GM12892 (cell line): ENCODE measurements around the gene DCHS2. TPM values are rescaled to one million over a fixed set of nuclear protein-coding genes. Genes with fewer than 3 reads are reported as not detected.
A peak's percentile ranks its signal among the peaks of the same experiment; 100 is the strongest.

ENCODE experiments used
- DNase-seq: peaks from one replicate; pipeline ENCODE4 v3.0.0; 2011; ENCODE audit not compliant: insufficient read length
- FAIRE-seq: peaks from 2 replicates; lab custom pipeline; 2011; peaks lifted over from hg19 to GRCh38; lab: Jason Lieb, UNC
- POLR2A ChIP-seq: IDR thresholded peaks from 2 replicates; pipeline ENCODE4 v1.6.1; 2011; ENCODE audit warnings: low read depth, low read length, control low read depth
- POLR2AphosphoS5 ChIP-seq: IDR thresholded peaks from 2 replicates; pipeline ENCODE4 v1.6.1; 2011; ENCODE audit warnings: low read depth, low read length, control low read depth
- TAF1 ChIP-seq: IDR thresholded peaks from 2 replicates; pipeline ENCODE4 v1.6.1; 2011; ENCODE audit warnings: low read depth, mild to moderate bottlenecking, control low read depth, low read length, borderline replicate concordance
- polyA plus RNA-seq: library from polyadenylated mRNA; unstranded; fragments of >200 nt; gene quantifications from one replicate; pipeline ENCODE4 v1.2.1, GENCODE V29; 2012; ENCODE audit warnings: missing spikeins, inconsistent platforms; ENCODE audit not compliant: missing spikeins

Gene DCHS2, protein sequence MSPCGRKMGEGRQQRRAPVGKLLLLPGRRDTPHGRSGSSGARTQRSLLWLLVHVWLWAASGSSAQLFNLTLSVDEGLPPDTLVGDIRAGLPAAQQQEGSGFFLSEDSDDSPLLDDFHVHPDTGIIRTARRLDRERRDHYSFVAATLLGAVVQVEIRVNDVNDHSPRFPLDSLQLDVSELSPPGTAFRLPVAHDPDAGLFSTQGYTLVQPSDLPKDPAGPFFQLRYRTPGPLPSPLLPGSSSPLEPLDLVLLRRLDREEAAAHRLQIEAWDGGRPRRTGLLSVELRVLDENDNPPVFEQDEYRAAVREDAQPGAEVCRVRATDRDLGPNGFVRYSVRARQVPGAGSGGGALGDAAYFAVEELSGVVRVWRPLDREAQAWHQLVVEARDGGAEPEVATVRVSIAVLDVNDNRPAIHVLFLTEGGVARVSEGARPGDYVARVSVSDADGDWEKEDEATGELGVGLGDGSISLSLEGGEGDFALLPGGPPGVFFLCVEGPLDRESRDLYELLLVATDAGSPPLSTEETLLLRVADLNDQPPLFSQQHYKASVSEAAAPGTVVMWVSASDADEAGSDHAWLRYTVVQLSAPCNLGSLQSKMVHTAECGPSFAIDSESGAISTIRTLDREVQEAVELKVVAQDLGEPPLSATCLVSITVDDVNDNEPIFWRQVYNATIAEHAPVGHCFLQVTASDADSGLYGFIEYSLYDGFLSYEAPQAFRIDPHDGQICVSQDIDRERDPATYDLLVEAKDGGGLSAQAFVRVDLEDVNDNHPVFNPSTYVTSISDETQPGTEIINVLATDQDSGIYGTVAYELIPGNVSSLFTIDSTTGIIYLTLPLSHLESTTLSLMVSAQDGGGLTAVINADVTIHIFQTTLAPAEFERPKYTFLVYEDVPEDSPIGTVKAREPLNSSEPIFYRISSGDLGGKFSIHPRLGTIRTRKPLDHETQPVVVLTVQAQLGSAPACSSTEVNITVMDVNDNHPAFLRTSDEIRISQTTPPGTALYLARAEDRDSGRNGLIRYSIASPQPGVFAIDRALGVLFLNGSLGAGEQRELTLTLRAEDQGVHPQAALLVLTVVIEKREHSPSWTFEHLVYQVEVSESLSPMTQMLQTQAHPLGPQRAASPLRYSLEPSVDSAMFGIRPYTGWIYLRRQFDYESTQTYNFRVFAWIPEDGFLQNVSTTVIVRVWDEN (N-terminal part only)
- 0.04 TPM for polyA plus RNA-seq

DNA sequence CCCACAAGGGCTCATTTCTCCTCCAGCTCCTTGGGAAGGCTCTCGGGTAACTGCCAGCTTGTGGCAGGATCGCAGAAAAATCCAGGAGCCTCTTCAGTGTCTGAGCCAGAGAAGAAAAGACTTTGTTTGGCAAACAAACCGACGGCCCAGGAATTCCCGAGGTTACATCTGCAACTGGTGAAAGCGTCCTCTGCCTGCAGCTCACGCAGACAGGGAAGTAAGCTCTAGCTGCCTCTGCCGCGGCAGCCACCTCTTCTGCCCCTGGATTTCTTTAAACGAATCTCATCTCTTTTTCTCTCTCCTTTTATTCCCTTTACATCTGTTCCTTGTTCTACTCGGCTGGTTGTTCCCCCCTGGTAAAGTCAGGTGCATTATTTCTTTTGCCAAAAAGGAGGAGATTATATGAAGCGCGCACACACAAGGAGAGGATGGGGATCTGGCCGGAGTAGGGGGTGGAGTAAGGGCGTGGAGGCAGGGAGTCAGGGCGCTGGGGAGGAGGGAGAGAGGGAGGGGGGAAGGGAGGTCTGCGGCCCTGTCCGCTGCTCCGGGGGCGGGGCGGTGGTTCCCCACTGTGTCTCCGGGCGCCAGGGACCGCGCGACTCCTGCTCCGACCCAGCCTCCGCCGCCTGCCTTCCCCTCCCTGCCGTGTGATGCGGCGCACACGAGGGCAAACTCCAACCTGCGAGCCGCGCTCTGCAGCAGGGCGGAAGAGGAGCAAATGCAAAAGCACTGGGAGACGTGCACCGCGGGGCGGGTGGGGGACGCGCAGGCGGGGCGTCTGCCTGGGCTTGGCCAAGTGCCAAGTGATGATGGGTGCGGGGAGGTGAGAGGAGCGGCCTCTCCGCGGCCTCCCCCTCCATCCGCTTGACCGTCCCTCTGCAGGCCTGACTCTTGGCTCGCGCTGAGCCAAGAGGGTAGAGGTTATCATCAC is at the start of gene DCHS2:
TSS of gene DCHS2 (minus strand) at position 459 of the 931 bp plus-strand sequence. CDS start at position 15, 444 bp downstream.
- TF ChIP-seq POLR2AphosphoS5, result no peak
- no peak for TF ChIP-seq TAF1
- no peak for TF ChIP-seq POLR2A
- FAIRE-seq (no peak), DNase-seq (peak; percentile 19)

DNA sequence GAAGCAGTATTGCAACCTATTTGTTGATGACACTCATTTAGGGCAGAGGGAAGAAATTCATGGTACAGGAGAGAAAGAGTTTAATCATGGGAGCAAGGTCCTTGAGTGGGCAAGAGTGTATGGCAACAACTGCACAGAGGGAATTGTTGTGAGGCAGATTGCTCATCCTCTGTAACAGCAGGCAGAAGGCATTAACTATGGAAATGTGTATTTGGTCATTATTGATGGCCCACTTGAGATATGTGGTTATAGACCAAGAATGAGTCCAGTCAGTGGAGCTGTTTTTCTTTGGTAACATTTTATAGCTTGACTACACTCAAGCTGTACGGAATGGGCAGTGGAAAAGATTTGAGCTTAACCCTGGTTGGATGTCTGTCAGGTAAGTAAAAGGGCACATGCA is 42.7 kb upstream of the DCHS2 start:
- FAIRE-seq (peak; percentile 5), DNase-seq (no peak)
- TF ChIP-seq TAF1 (no peak), POLR2AphosphoS5 (no peak), POLR2A (no peak)

DNA sequence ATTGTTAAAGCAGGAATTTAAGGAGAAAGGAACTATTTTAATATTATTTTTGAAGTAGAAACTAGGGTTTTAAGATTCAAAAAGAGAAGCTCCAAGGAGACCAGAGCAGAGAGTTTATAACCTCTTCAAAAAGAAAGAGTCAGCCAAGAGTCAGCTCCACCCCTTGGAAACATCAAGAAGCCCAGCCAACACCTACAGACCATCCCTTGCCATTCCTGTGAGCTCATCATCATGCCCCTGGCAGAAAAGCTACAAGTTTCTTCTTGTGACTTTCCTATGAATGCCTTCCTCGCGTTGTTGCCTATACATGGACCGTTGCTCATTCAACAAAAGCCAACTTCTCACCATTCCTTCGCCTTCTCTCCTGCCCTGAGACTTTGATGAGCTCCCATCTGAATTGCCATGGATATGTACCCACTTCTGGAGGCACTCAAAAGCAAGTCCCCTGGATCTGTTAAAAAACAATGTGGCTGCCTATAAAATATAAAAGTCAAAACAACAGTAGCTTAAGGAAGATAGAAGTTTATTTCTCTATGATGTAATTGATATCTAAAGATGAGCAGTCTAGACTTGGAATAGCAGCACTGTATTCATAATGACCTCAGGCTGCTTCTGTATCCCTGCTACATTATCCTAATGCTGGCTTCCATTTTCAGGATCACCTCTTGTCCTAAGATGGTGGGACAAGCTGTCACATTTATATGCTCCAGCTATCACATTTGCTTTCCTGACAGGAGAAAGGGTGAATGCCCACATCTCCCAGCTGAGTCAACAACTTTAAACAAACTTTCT is 38.3 kb upstream of the DCHS2 start:
- TF ChIP-seq TAF1 (no peak), POLR2A (no peak), POLR2AphosphoS5 (no peak)
- DNase-seq (no peak), FAIRE-seq (no peak)

DNA sequence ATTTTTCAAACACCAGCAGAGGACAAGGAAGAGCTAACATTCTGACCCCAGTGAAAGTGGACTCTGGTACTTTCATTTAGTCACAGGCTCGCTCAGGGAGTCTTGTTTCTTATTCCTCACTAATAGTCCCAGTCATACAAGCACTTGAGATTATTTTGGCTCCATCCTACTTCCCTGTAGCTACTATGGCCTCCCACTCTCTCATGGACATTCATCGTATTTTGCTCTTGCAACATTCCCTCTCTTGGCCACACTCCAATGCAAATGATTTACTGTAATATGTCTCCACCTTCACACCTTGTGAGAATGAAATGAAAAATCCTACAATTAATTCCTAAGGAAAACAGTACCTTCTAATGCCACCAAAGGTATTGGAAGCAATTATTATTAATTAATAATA is 37.3 kb upstream of the DCHS2 start:
- no peak for FAIRE-seq
- no peak for DNase-seq
- TF ChIP-seq TAF1 (no peak), POLR2A (no peak), POLR2AphosphoS5 (no peak)

DNA sequence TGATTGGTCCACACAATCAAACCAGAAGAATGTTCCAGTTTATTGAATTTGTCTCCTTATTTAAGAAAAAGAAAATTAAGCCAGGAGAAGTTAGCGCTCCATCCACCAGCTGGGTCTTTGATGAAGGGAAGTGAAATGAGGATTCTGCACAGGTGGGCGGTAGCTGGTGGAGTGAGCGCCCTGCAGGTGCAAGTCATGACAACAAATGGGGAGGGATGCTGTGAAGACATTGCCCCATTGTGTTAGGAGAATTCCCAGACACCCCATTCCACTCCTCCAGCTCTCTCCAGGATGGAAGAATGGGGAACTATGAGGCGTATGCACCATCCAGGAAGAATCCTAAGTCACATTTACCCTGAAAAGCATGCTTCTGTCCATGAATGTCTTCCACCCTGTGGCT is 35.7 kb upstream of the DCHS2 start:
- DNase-seq (no peak), FAIRE-seq (no peak)
- TF ChIP-seq POLR2AphosphoS5 (no peak), POLR2A (no peak), TAF1 (no peak)

DNA sequence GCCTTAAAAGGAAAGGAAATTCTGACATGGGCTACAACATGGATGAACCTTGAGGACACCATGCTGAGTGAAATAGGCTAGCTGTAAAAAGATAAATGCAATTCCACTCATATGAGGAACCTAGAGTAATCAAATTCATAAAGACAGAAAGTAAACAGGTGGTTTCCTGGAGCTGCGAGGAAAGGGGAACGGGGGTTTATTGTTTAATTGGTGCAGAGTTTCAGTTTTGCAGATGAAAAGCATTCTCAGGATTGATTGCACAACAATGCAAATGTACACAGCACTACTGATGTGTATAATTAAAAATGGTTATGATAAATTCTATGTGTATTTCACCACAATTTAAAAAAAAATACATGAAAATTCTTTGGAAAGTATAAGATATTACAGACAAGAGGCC is 34.6 kb upstream of the DCHS2 start:
- no peak for FAIRE-seq
- DNase-seq, result no peak
- no peak for TF ChIP-seq TAF1
- TF ChIP-seq POLR2A, result no peak
- TF ChIP-seq POLR2AphosphoS5, result no peak

DNA sequence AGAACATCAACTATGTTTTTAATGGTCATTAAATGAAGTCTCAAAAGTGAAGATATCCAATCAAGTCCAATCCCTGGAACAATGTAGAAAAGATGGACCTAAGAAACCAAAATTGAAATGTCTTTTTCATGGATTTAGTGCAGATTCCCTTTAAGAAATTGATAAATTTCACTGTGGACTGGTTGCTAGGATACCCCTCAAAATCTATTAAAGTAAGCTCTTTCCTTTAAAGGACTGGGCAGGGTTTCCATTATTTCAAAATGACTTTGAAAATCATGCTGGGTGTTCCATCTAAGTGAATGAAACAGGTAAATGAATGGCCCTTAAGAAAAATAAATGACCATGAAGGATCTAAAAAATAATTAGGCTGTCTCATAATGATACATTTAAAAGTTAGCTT is 30.0 kb upstream of the DCHS2 start:
- no peak for DNase-seq
- no peak for FAIRE-seq
- TF ChIP-seq TAF1, result no peak
- TF ChIP-seq POLR2A, result no peak
- TF ChIP-seq POLR2AphosphoS5, result no peak

DNA sequence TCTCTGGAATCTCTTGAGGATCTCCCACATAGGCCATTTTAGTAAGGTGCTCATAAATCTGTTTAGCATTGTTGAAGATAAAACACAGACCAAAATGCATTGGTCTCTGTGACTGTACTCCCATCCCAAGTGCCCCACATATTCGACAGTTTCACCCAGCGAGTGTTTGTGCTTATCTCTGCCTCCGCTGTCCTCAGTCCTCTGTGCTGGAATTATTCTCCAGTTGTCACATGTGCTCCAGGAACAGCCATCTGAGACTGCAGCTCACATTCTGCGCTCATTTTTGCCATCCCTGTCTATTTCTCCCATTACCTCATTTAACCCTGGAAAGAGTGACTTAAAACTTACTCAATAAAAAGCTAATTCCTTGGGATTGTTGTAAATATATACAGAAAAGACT is 27.6 kb upstream of the DCHS2 start:
- no peak for TF ChIP-seq POLR2A
- TF ChIP-seq TAF1, result no peak
- no peak for TF ChIP-seq POLR2AphosphoS5
- DNase-seq (no peak), FAIRE-seq (no peak)

DNA sequence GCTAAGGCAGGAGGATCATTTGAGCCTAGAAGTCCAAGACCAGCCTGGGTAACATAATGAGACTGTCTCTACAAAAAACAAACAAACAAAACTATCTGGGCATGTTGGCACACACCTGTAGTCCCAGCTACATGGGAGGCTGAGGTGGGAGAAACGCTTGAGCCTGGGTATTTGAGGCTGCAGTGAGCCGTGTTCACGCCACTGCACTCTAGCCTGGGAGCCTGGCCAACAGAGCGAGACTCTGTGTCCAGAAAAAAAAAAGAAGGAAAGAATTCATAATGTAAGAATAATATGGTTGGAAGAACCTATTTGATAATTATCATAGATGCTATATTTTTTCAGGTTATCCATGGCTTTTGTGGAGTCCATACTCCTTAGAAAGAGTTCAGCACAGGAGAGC is 26.0 kb upstream of the DCHS2 start:
- FAIRE-seq (no peak), DNase-seq (no peak)
- TF ChIP-seq POLR2A (no peak), POLR2AphosphoS5 (no peak), TAF1 (no peak)
